ENCODE measurements around the gene BPIFB4.
"Not testable (repeated sequence)": the region's sequence is repeated elsewhere in the genome, so short reads cannot be mapped to it uniquely, and the experiment has no call there.

BPIFB4 gene

GRCh38 chr20:33108661-33109060, 29.2 kb downstream of the BPIFB4 start:
- DNase-seq (ENCODE audit: low read depth, low spot score), result no peak
- no peak overlapping the region for H3K4me3 ChIP-seq (ENCODE audit: low read length)

DNA sequence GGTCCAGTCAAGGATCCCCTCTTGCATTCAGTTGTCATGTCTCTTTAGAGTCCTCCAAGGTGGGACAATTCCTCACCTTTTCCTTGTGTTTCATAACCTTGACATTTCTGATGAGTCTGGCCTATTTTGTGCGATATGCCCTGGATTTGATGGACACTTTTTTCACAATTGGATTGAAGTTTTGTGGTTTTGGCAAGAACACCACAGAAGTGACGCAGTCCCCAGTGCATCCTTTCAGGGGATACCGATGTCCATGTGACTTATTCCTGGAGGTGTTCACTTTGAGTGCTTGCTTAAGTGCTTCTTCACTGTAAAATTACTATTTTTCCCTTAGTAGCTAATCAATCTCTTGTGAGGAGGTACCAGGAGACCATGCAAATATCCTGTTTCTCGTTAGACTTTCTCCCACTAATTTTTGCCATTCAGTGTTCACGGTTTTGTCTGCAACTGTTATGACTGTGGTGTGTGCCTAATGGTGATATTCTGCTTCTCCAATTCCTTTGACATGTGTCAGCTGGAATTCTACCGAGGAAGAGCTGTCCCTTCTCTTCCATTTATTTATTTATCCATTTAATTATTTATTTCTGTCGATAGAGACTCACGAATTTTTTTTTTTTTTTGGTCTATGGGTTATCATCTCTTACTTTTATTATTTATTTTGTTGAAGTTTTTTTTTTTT, 30.8 kb downstream of the BPIFB4 start:
- H3K4me3 ChIP-seq (ENCODE audit: low read length), result no peak overlapping the region
- no peak for DNase-seq (ENCODE audit: low read depth, low spot score)

DNA sequence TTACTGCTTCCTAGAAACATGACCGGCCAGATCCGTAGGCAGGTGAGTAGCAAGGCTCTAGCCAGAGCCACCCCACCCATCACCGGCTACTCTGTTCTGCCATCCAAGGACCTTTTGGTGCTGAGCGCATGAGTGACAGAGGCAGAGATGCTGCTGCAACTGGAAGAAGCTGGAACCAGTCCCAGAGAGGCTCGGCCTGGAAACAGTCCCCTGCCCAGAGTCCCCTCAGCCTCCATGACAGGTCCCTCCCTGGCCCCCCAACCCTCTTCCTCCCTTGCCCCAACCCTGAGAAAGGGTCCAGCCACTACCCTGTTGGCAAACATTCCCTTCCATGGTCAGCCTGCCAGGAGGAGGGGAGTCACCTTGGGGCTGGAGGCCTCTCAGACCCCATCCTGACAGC, 31.9 kb downstream of the BPIFB4 start:
- no peak for DNase-seq (ENCODE audit: low read depth, low spot score)
- H3K4me3 ChIP-seq (ENCODE audit: low read length), result no peak overlapping the region

DNA sequence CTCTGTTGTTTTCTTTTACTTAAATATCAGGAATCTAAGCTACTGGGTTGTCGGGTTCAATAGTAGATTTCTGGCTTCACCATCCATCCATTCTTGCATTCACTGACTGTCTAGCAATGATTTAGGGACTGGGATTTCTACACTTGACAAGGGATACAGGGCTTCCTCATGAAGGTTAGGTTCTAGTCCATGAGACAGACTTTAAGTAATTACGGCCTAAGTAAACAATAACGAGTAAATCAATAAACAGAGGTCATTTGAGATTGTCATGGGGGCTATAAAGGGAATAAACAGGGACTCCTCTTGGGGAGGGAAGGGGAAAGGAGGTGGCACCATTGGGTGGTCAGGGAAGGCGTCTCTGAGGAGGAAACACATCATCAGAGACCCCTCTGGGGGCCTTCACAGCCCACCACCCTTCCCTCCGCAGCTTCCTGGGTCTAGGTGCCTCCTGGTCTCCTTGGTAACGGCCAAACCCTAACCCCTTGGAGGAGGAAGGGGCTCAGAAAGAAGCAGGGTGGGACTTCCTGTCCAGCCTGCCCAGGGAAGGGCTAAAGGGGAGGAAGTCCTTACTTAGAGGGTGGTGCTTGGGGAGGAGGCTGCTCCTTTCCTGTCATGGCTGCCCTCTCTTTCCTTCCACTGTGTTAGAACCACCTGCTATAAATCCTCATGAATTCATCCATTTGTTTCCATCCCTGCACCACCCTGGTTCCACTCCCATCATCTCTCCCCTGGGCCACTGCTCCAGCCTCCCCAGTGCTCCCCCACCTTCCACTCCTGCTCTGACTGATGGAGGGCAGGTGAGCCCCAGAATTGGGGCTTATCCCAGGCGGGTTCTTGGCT, 33.3 kb downstream of the BPIFB4 start:
- DNase-seq (ENCODE audit: low read depth, low spot score), result no peak
- H3K4me3 ChIP-seq (ENCODE audit: low read length), result no peak overlapping the region

DNA sequence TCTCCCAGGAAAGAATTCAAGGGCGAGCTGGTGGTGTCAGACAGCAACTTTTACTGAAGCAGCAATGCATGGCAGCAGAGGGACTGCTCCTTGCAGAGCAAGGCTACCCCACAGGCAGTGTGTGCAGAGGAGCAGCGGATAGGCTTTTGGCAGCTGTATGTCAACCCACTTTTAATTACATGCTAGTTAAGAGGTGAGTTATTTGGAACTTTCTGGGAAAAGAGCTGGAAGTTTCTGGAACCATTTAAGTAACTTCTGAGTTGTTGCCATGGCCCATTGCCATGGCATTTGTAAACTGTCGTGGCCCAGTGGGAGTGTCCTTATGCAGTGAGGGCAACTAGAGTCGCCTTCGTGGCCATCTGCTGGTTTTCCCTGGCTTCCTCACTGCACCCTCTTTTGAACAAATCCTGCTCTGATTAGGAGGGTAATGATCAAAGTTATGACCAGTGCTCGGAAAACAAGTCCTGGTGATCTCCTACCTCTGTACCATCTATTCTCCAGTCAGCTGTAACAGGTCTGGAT, 34.0 kb downstream of the BPIFB4 start:
- no peak for DNase-seq (ENCODE audit: low read depth, low spot score)
- H3K4me3 ChIP-seq (ENCODE audit: low read length), result no peak overlapping the region

DNA sequence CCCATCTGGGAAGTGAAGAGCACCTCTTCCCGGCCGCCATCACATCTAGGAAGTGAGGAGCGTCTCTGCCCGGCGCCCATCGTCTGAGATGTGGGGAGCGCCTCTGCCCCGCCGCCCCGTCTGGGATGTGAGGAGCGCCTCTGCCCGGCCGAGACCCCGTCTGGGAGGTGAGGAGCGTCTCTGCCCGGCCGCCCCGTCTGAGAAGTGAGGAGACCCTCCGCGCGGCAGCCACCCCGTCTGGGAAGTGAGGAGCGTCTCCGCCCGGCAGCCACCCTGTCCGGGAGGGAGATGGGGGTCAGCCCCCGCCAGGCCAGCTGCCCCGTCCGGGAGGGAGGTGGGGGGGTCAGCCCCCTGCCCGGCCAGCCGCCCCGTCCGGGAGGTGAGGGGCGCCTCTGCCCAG, 36.1 kb downstream of the BPIFB4 start:
- not testable (repeated sequence) for DNase-seq (ENCODE audit: low read depth, low spot score); H3K4me3 ChIP-seq (ENCODE audit: low read length)

DNA sequence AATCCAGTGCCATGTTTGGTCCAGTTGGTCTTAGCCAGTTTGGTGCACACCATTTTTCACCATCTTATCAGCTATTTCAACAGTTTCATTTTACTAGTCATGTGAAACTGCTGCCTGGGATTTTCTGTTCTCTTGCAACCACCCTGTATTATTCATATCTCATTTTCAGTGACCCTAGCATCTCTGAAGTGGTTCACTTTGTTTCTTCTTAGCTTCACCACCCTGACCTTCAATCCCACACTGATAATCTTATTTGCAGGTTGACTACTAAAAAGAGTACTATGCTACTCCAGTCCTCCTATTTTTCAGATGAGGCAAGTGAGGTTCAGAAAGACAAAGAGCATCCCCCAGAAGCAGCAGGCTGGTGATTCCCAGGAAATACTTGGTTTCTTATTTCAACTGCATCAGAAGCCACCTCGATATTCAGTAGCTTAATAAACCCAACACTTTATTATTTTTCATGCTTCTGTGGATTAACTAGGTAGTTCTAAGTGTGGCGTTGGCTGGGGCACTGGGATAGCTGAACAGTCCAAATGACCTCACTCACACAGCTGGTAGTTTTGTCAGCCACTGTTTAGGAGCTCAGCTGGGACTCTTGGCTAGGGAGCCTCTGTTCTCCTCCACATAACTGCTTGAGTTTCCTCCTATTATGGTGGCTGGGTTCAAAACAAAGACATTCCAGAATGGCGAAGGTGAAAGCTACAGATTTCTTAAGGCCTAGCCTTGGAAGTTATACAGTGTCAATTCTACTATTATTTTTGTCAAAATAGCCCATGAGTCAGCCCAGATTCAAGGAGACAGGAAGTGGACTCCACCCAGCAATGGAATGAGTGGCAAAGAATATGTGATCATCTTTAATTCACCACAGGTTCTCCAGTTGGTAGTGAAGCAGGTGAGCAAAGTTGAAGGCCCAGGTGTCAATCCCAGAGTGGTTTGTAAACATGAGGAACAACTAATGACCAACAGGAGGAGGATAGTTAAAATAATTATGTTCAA, 40.6 kb downstream of the BPIFB4 start:
- DNase-seq (ENCODE audit: low read depth, low spot score), result no peak
- H3K4me3 ChIP-seq (ENCODE audit: low read length), result no peak overlapping the region

GRCh38 chr20:33120934-33121333, 41.5 kb downstream of the BPIFB4 start:
- DNase-seq (ENCODE audit: low read depth, low spot score), result no peak
- no peak overlapping the region for H3K4me3 ChIP-seq (ENCODE audit: low read length)

GRCh38 chr20:33122297-33122696, 42.9 kb downstream of the BPIFB4 start:
- not testable (repeated sequence) for DNase-seq (ENCODE audit: low read depth, low spot score); H3K4me3 ChIP-seq (ENCODE audit: low read length)

DNA sequence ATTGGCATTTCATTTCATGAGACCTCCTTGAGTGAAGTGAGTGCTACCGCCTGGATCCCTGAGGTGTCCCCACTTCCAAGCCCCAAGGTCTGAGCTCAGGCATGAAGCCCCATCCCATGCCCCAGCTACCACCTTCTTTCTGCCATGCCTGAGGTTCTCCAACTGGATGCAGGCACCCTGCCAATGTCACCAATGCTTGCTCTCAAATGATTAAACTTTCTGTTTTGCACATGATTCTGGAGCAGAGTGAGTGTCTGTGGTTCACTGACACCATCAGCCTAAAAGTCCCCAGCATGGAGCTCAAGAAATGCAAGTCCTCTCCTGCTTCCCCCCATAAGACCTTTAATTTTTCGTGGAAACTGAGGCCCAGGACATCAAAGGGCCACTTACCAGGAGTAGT, 44.8 kb downstream of the BPIFB4 start:
- H3K4me3 ChIP-seq (ENCODE audit: low read length), result no peak overlapping the region
- DNase-seq (ENCODE audit: low read depth, low spot score), result no peak

GRCh38 chr20:33124994-33125393, 45.6 kb downstream of the BPIFB4 start:
- no peak overlapping the region for H3K4me3 ChIP-seq (ENCODE audit: low read length)
- DNase-seq (ENCODE audit: low read depth, low spot score), result no peak

DNA sequence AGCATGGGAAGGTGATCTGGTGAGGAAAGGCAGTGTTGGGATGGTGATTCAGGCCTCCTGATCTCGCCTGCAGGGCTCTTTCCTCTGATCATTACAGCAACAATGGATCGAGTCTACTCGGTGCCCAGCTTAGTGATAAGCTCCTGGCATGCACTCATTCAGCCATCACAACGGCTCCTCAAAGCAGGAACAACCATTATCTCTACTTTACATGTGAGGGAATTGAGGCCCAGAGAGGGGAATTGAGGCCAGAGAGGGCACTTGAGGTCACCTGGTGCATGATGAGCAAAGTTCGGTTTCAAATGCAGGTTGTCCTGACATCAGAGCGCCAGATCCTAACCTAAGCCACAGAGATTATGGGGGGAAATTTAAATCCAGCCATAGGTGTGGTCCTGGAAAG, 46.5 kb downstream of the BPIFB4 start:
- no peak overlapping the region for H3K4me3 ChIP-seq (ENCODE audit: low read length)
- DNase-seq (ENCODE audit: low read depth, low spot score), result no peak

DNA sequence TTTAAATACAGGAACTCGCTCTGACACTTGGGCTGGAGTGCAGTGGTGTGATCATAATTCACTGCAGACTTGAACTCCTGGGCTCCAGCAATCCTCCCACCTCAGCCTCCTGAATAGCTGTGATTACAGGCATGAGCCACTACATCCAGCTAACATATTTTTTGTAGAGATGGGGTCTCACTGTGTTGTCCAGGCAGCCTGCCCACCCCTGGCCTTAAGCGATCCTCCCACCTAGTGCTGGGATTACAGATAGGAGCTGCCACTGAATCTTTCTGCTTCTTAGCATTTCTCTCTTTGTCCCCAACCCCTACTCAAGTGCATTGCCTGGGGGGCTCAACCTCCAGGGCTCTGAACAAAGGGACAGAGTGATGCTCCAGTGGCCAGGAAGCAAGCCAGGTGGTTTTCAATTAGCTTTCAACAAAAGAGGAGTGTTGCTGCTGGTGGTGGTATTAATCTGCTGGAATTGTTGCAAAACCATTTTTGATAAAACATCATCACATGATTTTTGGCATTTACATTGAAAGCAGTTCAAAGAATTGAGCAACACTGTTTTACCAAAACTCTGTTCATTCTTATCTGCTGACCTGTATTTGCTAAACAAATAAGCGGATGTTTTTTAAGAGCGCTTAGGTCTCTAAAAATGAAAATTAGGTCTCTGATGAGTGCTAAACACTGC, 48.1 kb downstream of the BPIFB4 start:
- no peak for DNase-seq (ENCODE audit: low read depth, low spot score)
- no peak overlapping the region for H3K4me3 ChIP-seq (ENCODE audit: low read length)

- no peak overlapping the region for H3K4me3 ChIP-seq (ENCODE audit: low read length)
These were observed 51.2 kb downstream of the BPIFB4 start for GRCh38 chr20:33130568-33131061.

DNA sequence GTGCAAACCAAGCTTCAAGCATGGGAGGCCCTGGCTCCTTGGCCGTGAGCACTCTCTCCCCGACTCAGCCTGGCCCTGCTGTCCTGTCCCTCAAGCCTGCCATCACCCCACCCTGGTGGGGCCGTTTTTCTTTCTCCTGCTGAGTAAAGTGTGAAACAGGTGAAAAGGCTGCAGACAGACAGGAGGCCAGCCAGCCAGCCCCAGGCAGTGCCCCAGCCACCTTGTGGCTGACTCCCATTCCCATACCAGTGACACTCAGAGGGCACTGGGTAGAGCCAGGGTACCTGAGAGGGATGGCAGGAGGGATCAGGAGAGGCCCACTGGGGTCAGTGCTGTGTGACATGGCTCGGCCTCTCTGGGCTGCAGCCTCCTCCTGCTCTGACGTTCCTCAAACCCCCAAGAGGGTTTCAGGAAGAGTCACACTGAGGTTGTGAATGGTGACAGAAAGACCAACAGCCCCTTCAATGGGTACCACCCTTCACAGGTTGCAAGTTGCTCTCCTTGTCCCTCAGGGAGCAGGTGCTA, 52.6 kb downstream of the BPIFB4 start:
- no peak for DNase-seq (ENCODE audit: low read depth, low spot score)

More at GRCh38 chr20:33130568-33131061, 51.2 kb downstream of the BPIFB4 start:
- DNase-seq (ENCODE audit: low read depth, low spot score), result no peak

GRCh38 chr20:33132513-33133372, 53.3 kb downstream of the BPIFB4 start:
- no peak for DNase-seq (ENCODE audit: low read depth, low spot score)
- no peak overlapping the region for H3K4me3 ChIP-seq (ENCODE audit: low read length)

More for the DNA sequence above, 52.6 kb downstream of the BPIFB4 start:
- H3K4me3 ChIP-seq (ENCODE audit: low read length), result no peak overlapping the region

DNA sequence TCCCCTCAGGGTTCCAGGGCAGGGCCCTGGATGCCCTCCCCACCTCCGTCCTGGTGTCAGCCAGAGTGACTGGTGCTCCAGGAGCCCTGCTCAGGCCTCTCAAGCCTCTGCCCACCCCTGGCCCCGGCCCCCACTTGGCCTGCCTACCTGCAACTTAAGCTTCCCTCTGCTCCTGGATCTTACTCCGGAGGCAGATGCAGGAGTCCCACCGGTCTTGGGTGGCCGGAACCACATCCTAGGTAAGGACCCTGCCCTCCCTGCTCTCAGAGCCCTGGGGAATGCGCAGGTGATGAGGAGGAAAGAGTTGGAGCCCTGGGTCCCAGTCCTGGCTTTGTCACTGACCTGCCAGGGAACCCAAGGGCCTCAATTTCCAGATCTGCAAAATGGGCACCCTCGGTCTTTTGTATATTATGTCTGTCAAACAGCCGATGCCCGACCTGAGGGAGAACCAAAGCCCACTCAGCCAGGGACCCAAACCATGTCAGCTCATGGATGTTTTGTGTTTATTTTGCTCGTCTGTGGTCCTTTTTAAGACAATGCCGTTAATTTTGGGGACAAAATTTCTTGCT, 54.0 kb downstream of the BPIFB4 start:
- DNase-seq (ENCODE audit: low read depth, low spot score), result no peak
- no peak overlapping the region for H3K4me3 ChIP-seq (ENCODE audit: low read length)
